ENCODE measurements around the gene CACNA2D3. TPM values are rescaled to one million over a fixed set of nuclear protein-coding genes. Genes with fewer than 3 reads are reported as not detected.

The CACNA2D3 gene
- total RNA-seq, 4 donors from 2014 or later = 0.30 to 9.6 (median 3.9) TPM

DNA sequence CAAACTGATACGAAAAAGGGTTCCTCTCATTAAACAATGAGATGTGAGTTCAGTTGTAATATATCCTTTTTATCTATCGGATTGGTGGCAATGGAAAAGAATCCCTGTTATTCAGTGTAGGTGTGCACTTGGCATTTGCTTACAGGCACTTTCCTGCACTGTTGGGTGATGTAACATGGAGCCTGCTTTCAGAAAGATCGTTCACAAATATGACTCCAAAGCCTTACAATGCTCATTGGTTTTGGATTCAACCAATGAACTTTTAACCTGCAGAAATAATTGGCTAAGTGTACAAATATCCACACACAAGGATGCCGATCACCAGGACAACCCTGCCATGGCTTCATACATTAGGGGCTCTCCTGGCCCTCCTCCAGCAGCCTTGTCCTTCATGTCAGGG, 996.9 kb downstream of the CACNA2D3 start:
- Histone ChIP-seq H3K27me3 (no peaks in the 10 kb centered on the region), H3K36me3 (no peaks in the 10 kb centered on the region), H3K27ac (no peak overlapping the region), H3K9me3 (no peaks in the 10 kb centered on the region), H3K4me1 (no peaks in the 10 kb centered on the region), H3K4me3 (no peak overlapping the region)
- WGBS, 2 donors = 74 to 80% methylated on average over 4 of the region's 4 CpGs
- no peak for DNase-seq (ENCODE audit: low spot score in 2 of 2)
- TF ChIP-seq, protein P1, sequence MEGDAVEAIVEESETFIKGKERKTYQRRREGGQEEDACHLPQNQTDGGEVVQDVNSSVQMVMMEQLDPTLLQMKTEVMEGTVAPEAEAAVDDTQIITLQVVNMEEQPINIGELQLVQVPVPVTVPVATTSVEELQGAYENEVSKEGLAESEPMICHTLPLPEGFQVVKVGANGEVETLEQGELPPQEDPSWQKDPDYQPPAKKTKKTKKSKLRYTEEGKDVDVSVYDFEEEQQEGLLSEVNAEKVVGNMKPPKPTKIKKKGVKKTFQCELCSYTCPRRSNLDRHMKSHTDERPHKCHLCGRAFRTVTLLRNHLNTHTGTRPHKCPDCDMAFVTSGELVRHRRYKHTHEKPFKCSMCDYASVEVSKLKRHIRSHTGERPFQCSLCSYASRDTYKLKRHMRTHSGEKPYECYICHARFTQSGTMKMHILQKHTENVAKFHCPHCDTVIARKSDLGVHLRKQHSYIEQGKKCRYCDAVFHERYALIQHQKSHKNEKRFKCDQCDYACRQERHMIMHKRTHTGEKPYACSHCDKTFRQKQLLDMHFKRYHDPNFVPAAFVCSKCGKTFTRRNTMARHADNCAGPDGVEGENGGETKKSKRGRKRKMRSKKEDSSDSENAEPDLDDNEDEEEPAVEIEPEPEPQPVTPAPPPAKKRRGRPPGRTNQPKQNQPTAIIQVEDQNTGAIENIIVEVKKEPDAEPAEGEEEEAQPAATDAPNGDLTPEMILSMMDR (IDR thresholded peaks at IDR 0.05) = no peak
- TF ChIP-seq EP300 (IDR thresholded peaks at IDR 0.05) = no peak
- no peak for TF ChIP-seq POLR2A (IDR thresholded peaks at IDR 0.05)

DNA sequence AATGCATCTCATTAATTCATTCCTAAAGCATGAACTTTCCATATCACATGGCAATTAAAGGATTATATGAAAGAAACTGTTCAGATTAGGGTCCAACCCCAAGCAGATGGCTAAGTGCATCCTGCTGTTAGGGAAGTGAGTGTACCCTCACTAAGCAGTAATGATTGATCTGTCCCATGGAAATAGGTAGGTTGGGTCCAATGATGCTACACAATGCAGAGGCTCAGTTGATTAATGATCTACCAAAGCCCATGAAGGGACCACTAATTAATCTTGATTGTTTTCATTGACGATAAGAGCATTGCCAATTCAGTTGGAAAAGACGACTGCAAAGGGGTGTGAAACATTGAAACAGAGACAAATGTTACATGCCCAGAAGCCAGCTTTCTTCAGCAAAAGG, 1000.0 kb downstream of the CACNA2D3 start:
- H3K27ac ChIP-seq = no peak overlapping the region
- no peaks in the 10 kb centered on the region for H3K9me3 ChIP-seq
- no peaks in the 10 kb centered on the region for H3K27me3 ChIP-seq
- no peak overlapping the region for H3K4me3 ChIP-seq
- 66 to 84% methylated on average over 2 of the region's 2 CpGs for WGBS, 2 donors
- TF ChIP-seq EP300 (IDR thresholded peaks at IDR 0.05) = no peak
- no peaks in the 10 kb centered on the region for H3K4me1 ChIP-seq
- H3K36me3 ChIP-seq = no peaks in the 10 kb centered on the region
- DNase-seq (ENCODE audit: low spot score in 2 of 2) = no peak

Other genes with a start within 250 kb of the CACNA2D3 start
- 10 to 100 TPM; 14.0 to 40.0 (median 27.2) TPM for gene ACTR8, start 240.4 kb upstream of the CACNA2D3 start, total RNA-seq
- 10 to 100 TPM; 39.8 to 54.3 (median 49.2) TPM for gene SELENOK, start 230.7 kb upstream of the CACNA2D3 start, total RNA-seq

Measured in tibial nerve (tissue), 4 donors.